Esophagus squamous epithelium (tissue), 4 donors: ENCODE results near the gene INSC.

Source experiments
- CTCF ChIP-seq, 6 experiments: fragments of 450-650 bp in 4 of 6; fragments of 200-600 bp in 2 of 6; sonication (generic) in 2 of 6; IDR thresholded peaks; one replicate each; pipeline ENCODE4 v1.5.1; 2016 to 2019; ENCODE audit warnings: antibody characterized with exemption in 6 of 6, mild to moderate bottlenecking in 4 of 6, moderate library complexity in 4 of 6
- POLR2A ChIP-seq, 4 donors: fragments of 450-650 bp; IDR thresholded peaks; one replicate each; pipeline ENCODE4 v1.6.1; 2017; ENCODE audit warnings: antibody characterized with exemption in 4 of 4, mild to moderate bottlenecking in 4 of 4, moderate library complexity in 3 of 4

GRCh38 chr11:15195454-15196200 lies 80.9 kb downstream of the INSC start:
- TF ChIP-seq CTCF (IDR thresholded peaks at IDR 0.05) = no peak
- TF ChIP-seq POLR2A (IDR thresholded peaks at IDR 0.05) = no peak
